HEK293 (cell line): ENCODE data around the gene PLCG1.

ENCODE experiments used
- CTCF ChIA-PET: fragments of 350-600 bp; formaldehyde crosslinking; extraction: SDS; loops from one replicate; lab custom pipeline; 2021; ENCODE audit warnings: antibody characterized with exemption; lab: Yijun Ruan, JAX
- POLR2A ChIA-PET: fragments of 300-600 bp; formaldehyde crosslinking; extraction: SDS; loops from one replicate; lab custom pipeline; 2020; ENCODE audit warnings: antibody characterized with exemption, inconsistent platforms; lab: Yijun Ruan, JAX
- H3K27ac ChIP-seq: fragments of 200-500 bp; sonication (Bioruptor generic); 2 replicates; pipeline ENCODE4 v1.5.1; 2014; ENCODE audit warnings: low read depth, low read length, control low read depth, inconsistent platforms; ENCODE audit errors: extremely low read depth
- H3K36me3 ChIP-seq, 2 experiments: fragments of 200-500 bp in 1 of 2; sonication (Bioruptor generic) in 1 of 2; 1 replicate in 1 of 2; 2 replicates in 1 of 2; pipeline ENCODE4 v1.5.1; 2014 to 2017; ENCODE audit warnings: inconsistent platforms in 2 of 2, low read length in 2 of 2; ENCODE audit not compliant: control insufficient read depth in 2 of 2, insufficient read depth in 1 of 2
- H3K4me1 ChIP-seq: fragments of 200-500 bp; sonication (Bioruptor generic); 2 replicates; pipeline ENCODE4 v1.5.1; 2014; ENCODE audit warnings: mild to moderate bottlenecking, low read length, inconsistent platforms; ENCODE audit not compliant: control insufficient read depth, insufficient read depth
- H3K4me3 ChIP-seq: 2 replicates; pipeline ENCODE4 v1.5.1; 2011; ENCODE audit warnings: low read depth, mild to moderate bottlenecking, control low read depth, low read length, moderate library complexity
- H3K9me3 ChIP-seq: fragments of 200-500 bp; sonication (Bioruptor generic); 2 replicates; pipeline ENCODE4 v1.5.1; 2014; ENCODE audit warnings: low read depth, low read length, inconsistent platforms; ENCODE audit not compliant: control insufficient read depth, insufficient read depth
- HIC1 ChIP-seq: fragments of 450-650 bp; formaldehyde crosslinking; IDR thresholded peaks from 2 replicates; pipeline ENCODE4 v1.5.1; 2016; ENCODE audit warnings: missing biosample characterization, missing genetic modification characterization
- OVOL3 ChIP-seq: fragments of 450-650 bp; formaldehyde crosslinking; IDR thresholded peaks from 2 replicates; pipeline ENCODE4 v1.5.1; 2016; ENCODE audit warnings: missing biosample characterization, missing genetic modification characterization
- PRDM2 ChIP-seq: fragments of 450-650 bp; formaldehyde crosslinking; IDR thresholded peaks from 2 replicates; pipeline ENCODE4 v1.5.1; 2016; ENCODE audit warnings: missing biosample characterization, missing genetic modification characterization, borderline replicate concordance
- ZBTB11 ChIP-seq: fragments of 450-650 bp; formaldehyde crosslinking; conservative IDR thresholded peaks from 2 replicates; pipeline ENCODE4 v1.5.1; 2016; ENCODE audit warnings: low read depth, missing biosample characterization, missing genetic modification characterization
- ZBTB21 ChIP-seq: fragments of 450-650 bp; formaldehyde crosslinking; IDR thresholded peaks from 2 replicates; pipeline ENCODE4 v1.5.1; 2017; ENCODE audit warnings: missing biosample characterization, missing genetic modification characterization
- ZFP37 ChIP-seq: fragments of 450-650 bp; formaldehyde crosslinking; IDR thresholded peaks from 2 replicates; pipeline ENCODE4 v1.5.1; 2016; ENCODE audit warnings: missing biosample characterization, missing genetic modification characterization
- ZIC2 ChIP-seq: fragments of 450-650 bp; formaldehyde crosslinking; IDR thresholded peaks from 2 replicates; pipeline ENCODE4 v1.5.1; 2016; ENCODE audit warnings: missing biosample characterization, missing genetic modification characterization
- ZNF112 ChIP-seq: fragments of 450-650 bp; formaldehyde crosslinking; IDR thresholded peaks from 2 replicates; pipeline ENCODE4 v1.5.0; 2017; ENCODE audit warnings: missing biosample characterization, missing genetic modification characterization
- ZNF174 ChIP-seq: fragments of 450-650 bp; formaldehyde crosslinking; IDR thresholded peaks from 2 replicates; pipeline ENCODE4 v1.5.0; 2017; ENCODE audit warnings: missing biosample characterization, mild to moderate bottlenecking, missing genetic modification characterization
- ZNF391 ChIP-seq: fragments of 450-650 bp; formaldehyde crosslinking; IDR thresholded peaks from 2 replicates; pipeline ENCODE4 v1.5.1; 2016; ENCODE audit warnings: low read depth, missing biosample characterization, missing genetic modification characterization, borderline replicate concordance
- ZNF544 ChIP-seq: fragments of 450-650 bp; formaldehyde crosslinking; IDR thresholded peaks from 2 replicates; pipeline ENCODE4 v1.5.0; 2017; ENCODE audit warnings: missing biosample characterization, missing genetic modification characterization
- ZNF555 ChIP-seq: fragments of 450-650 bp; formaldehyde crosslinking; conservative IDR thresholded peaks from 2 replicates; pipeline ENCODE4 v1.5.1; 2017; ENCODE audit warnings: missing biosample characterization, mild to moderate bottlenecking, missing genetic modification characterization, inconsistent platforms
- ZNF596 ChIP-seq: fragments of 450-650 bp; IDR thresholded peaks from 2 replicates; pipeline ENCODE4 v1.5.0; 2018; ENCODE audit warnings: missing biosample characterization, mild to moderate bottlenecking, missing genetic modification characterization, moderate library complexity
- ZNF658 ChIP-seq: fragments of 450-650 bp; formaldehyde crosslinking; IDR thresholded peaks from 2 replicates; pipeline ENCODE4; 2016; ENCODE audit warnings: missing biosample characterization, missing genetic modification characterization
- ZNF677 ChIP-seq: fragments of 450-650 bp; IDR thresholded peaks from 2 replicates; pipeline ENCODE4 v1.5.0; 2018; ENCODE audit warnings: missing biosample characterization, mild to moderate bottlenecking, missing genetic modification characterization, moderate library complexity
- ZNF776 ChIP-seq: fragments of 450-650 bp; formaldehyde crosslinking; IDR thresholded peaks from 2 replicates; pipeline ENCODE4 v1.5.0; 2017; ENCODE audit warnings: missing biosample characterization, missing genetic modification characterization, borderline replicate concordance
- ZNF785 ChIP-seq: fragments of 450-650 bp; formaldehyde crosslinking; IDR thresholded peaks from 2 replicates; pipeline ENCODE4 v1.5.1; 2016; ENCODE audit warnings: missing biosample characterization, missing genetic modification characterization
- ZNF830 ChIP-seq: fragments of 450-650 bp; IDR thresholded peaks from 2 replicates; pipeline ENCODE4 v1.5.0; 2018; ENCODE audit warnings: missing biosample characterization, missing genetic modification characterization, low read depth, mild to moderate bottlenecking, moderate library complexity
- ZSCAN16 ChIP-seq: fragments of 450-650 bp; formaldehyde crosslinking; IDR thresholded peaks from 2 replicates; pipeline ENCODE4 v1.5.1; 2016; ENCODE audit warnings: missing biosample characterization, missing genetic modification characterization
- ZSCAN30 ChIP-seq: fragments of 450-650 bp; IDR thresholded peaks from 2 replicates; pipeline ENCODE4 v1.5.1; 2018; ENCODE audit warnings: missing biosample characterization, mild to moderate bottlenecking, missing genetic modification characterization, moderate library complexity

Gene PLCG1

GRCh38 chr20:41125530-41126457, 11.5 kb upstream of the PLCG1 start:
- Histone ChIP-seq H3K27ac (no peak overlapping the region), H3K4me3 (no peak overlapping the region), H3K9me3 (no peaks in the 10 kb centered on the region), H3K36me3 (peaks cover 0 to 56% of the 10 kb centered on the region in 2 experiments; a peak in 2 of 3 replicates), H3K4me1 (no peaks in the 10 kb centered on the region)
- POLR2A ChIA-PET: no interaction called here
- CTCF ChIA-PET: interaction anchor here (0.6 to 1.3 kb wide), 4 partner anchors 9 to 47 kb away, joined by 3 to 4 read pairs (median 4); no protein-coding TSS in a partner anchor
- TF ChIP-seq ZNF830 (tag by site-specific recombination) (no peak), ZSCAN16 (tag by site-specific recombination) (no peak), ZNF785 (no peak), ZNF544 (tag by site-specific recombination) (no peak), ZNF112 (tag by site-specific recombination) (no peak), ZNF596 (tag by site-specific recombination) (no peak), ZNF658 (no peak), ZFP37 (tag by site-specific recombination) (no peak), ZIC2 (no peak), ZBTB11 (tag by site-specific recombination) (no peak), HIC1 (tag by site-specific recombination) (no peak), ZNF776 (no peak), ZBTB21 (no peak), ZNF677 (tag by site-specific recombination) (no peak), ZNF391 (no peak), ZNF174 (tag by site-specific recombination) (no peak), OVOL3 (tag by site-specific recombination) (no peak), ZSCAN30 (tag by site-specific recombination) (no peak)

- peaks cover 0 to 47% of the 10 kb centered on the region in 2 experiments; a peak in 2 of 3 replicates for H3K36me3 ChIP-seq
- H3K9me3 ChIP-seq: no peaks in the 10 kb centered on the region
- H3K4me1 ChIP-seq: no peaks in the 10 kb centered on the region
- H3K4me3 ChIP-seq: no peak overlapping the region
- ChIA-PET CTCF (interaction anchor here (1.1 to 1.2 kb wide), 2 partner anchors 8 to 135 kb away, joined by 3 to 4 read pairs; no protein-coding TSS in a partner anchor), POLR2A (no interaction called here)
- H3K27ac ChIP-seq: no peak overlapping the region
- TF ChIP-seq PRDM2 (tag by site-specific recombination): no peak
- no peak for TF ChIP-seq ZNF555
Observed at GRCh38 chr20:41126719-41127118, 10.6 kb upstream of the PLCG1 start.
